ENCODE results near the gene SAMD4A.

Gene SAMD4A, protein sequence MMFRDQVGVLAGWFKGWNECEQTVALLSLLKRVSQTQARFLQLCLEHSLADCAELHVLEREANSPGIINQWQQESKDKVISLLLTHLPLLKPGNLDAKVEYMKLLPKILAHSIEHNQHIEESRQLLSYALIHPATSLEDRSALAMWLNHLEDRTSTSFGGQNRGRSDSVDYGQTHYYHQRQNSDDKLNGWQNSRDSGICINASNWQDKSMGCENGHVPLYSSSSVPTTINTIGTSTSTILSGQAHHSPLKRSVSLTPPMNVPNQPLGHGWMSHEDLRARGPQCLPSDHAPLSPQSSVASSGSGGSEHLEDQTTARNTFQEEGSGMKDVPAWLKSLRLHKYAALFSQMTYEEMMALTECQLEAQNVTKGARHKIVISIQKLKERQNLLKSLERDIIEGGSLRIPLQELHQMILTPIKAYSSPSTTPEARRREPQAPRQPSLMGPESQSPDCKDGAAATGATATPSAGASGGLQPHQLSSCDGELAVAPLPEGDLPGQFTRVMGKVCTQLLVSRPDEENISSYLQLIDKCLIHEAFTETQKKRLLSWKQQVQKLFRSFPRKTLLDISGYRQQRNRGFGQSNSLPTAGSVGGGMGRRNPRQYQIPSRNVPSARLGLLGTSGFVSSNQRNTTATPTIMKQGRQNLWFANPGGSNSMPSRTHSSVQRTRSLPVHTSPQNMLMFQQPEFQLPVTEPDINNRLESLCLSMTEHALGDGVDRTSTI

DNA sequence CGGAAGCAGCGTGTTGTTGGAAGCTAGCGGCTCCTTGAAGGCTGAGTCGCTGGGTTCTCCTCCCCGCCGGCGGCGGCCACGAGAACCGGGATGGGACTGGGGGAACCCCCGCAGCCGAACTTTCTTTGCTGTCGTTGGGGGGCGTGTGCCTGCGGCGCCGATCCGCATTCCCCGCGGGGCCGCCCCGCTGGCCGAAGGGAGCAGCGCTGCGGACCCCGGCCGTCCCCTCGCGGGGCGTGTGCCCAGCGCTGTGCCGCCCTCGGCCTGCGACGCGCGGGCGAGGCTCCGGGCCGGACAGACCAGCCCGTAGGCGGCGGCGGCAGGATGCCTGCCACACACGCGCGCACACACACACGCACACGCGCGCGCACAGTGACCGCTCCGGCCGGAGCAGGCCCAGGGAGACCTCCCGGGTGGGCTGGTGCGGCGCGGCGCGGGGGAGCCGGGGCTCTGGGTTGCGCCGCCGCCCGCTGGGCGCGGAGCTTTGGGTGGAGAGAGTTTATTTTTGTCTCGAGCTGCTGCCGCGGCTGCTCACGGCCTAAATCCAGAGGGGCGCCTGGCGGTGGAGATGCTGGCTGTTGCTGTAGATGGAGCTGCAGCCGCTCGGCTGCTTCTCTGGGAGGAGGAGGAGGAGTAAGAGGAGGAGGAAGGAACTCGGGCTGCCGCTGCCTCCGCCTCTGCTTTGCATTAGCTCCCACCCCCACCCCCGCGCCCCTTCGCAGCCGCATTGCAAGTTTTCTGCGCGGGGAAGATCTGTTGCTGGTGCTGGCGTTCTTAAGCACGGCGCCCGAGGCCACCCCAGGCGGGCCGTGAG is at the start of gene SAMD4A:
Gene SAMD4A, plus strand, starts transcription at position 719 of the 814 bp plus-strand sequence. CDS start 789 bp downstream, outside the sequence.
- peak; percentile 49 for DNase-seq

DNA sequence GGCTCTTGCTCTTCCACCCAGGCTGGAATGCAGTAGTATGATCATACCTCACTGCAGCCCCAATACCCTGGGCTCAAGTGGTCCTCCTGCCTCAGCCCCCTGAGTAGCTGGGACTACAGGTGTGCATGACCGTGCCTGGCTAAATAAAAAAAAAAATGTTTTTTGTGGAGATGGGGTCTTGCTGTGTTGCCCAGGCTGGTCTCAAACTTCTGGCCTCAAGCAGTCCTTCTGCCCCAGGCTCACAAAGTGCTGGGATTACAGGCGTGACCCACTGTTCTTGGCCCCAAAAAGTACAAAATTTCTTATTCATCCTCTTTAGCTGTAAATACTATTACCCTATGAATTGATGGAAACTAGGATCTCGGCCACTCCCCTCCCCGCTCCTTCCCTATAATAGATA is 42.5 kb upstream of the SAMD4A start:
- DNase-seq: no peak

DNA sequence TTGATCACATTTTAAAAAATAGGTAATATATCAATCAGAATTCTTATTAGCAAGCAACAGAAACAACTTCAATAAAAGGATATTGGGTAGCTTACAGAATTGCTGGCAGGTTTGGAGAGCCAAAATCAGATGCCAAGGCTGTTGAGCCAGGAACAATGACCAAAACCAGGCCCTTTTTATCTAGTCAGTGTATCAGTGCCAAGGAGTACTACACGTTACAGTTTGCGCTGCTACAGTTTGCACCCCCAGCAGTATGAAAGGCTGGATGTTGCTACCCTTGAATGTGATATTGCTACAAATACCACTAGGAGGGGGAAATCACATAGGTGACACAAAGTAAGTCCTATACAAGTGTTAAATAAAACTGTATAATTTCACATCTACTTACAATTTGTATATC is 38.0 kb upstream of the SAMD4A start:
- DNase-seq: no peak

DNA sequence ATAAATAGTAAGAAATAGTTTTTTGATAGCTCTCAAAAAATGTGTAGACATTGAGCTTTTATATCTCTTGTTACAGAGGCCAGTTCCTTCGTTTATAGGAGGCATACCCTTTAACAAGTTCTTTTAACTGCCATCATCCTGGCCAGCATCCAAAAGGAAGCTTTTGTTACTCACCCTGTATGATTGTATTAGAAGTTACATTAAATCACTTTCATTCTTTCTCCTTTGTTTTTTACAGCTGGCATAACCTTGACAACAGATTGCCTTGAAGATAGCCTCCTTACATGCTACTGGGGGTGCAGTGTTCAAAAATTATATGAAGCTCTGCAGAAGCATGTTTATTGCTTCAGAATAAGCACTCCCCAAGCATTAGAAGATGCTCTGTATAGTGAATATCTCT is 37.1 kb upstream of the SAMD4A start:
- no peak for DNase-seq

DNA sequence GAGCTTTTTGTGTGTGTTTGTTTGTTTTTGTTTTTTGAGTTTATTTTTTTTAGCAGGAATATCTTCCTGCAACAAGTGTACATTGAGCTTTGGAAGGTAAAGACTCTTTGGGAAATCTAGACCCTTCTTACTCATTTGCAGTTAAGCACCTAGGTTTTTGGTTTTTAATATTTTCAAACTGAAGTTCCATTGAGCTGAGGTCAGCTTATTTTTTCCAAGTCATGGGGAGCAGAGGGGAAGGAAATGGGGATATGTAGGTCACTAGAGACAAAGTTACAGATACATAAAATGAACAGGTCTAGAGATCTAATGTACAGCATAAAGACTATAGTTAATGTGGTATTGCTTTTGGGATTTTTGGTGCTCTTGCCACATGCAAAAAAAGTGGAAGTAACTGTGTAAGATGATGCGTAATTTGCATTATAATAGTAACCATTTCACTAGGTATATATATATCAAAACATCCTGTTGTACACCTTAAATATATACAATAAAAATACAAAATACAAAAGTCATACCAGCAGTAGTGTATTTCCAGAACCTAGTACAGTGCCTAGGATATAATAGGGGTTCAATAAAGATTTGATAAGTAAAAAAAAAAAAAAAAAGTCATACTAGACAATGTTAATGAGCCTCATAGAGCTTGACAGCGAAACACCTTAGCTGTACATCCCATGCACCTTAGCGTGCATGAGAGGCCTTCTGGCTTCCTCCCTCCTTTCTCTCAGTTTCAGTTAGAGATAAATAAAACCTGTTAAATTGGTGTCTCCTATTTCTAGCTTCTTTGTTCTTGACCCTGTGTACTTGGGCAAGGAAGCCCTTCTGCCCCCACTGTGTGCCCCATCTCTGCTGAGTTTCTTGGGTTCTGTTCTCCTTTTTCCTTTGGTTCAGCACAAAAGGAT is 34.6 kb upstream of the SAMD4A start:
- no peak for DNase-seq

DNA sequence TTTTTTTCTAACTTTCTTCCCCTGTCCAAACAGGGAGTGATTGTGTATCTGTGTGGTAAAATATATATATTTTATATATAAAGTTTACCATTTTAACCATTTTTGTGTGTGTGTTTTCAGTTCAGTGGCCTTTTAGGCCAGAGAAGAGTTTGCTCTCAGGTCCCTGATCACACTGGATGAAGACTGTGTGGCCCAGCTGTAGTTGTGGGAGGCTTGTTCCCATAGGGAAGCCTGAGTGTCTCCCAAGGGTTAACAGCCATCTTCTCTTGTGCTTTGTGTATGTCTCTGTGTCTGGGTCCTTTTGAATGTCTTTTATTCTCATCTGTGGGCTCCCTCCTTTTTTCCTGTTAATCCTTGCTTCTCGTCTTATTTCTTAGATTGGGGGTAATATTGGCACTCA is 33.8 kb upstream of the SAMD4A start:
- no peak for DNase-seq

DNA sequence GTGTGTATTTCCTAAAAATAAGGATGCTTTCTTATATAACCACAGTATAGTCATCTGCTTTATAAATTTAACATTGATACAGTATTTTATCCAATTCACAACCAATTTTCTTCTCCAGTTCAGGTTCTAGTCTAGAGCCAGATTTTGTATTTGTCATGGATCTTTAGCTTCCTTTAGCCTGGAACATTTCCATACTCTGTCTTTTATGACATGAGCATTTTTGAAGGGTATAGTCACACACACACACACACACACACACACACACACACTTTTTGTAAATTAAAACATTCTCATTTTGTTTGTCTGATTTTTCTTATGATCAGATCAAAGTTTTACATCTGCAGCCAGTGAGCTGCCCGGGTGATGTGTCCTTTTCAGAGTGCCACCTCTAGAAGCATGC is 31.8 kb upstream of the SAMD4A start:
- no peak for DNase-seq

DNA sequence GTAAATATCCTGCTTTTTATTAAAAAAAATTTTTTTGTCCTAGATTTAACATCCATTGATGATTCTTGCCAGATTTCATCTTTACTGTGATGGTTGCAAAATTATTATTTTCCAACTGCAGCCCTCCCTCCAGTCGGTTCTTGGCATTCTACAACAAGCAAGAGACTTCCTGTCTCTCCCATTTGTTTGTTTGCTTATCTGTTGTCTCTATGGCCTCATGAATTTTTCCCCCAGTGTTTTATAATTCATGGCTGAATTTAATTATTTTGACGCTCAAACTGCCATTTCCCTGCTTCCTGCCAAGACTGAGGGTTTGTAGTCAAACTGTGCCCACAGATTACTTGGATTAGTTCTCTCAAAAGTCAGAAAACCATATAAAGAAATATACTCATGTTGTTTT is 31.3 kb upstream of the SAMD4A start:
- no peak for DNase-seq

DNA sequence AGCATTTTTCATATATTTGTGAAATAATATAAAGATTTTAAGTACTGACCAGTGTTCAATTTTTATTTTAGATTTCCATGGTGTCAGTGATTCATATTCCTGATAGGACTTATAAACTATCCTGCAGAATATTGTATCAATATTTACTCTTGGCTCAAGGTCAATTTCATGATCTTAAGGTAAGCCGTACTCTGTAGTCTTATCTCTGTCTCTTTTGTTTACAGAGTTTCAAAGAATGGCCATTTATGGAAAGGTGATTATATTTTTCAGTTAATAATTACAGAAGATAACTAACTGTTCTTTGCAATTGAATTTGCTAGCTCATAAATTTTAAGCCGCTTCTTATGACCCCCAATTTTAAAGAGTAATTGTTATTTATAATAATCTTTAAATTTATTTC is 29.3 kb upstream of the SAMD4A start:
- DNase-seq: no peak

DNA sequence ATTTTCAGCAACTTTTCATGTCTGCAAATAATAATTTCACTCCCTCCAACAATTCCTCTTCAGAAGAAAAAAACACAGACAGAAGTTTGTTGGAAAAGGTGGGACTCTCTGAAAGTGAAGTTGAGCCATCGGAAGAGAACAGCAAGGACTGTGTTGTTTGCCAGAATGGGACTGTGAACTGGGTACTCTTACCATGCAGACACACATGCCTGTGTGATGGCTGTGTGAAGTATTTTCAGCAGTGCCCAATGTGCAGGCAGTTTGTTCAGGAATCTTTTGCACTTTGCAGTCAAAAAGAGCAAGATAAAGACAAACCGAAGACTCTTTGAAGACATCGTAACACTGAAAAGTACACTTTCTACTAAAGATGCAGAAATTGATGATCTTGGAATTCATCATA is 28.9 kb upstream of the SAMD4A start:
- no peak for DNase-seq

DNA sequence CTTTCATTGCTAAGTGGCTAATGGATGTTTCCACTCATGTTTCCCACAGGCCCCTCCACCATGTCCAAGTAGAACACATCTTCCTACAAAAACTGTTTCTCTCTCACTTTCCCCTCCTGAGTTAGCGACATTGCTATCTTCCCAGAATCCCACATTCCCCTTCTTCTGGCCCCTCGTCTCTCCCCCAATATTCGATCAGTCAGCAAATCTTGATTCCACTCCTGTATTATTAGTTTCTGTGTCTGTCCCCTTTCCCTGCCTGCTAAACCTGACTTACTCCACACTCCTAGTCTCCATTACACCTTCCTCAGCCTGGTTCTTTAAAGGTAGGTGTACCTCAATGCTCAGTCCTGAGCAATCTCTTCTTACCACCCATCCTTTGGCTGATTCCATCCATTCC is 19.3 kb upstream of the SAMD4A start:
- DNase-seq: no peak

DNA sequence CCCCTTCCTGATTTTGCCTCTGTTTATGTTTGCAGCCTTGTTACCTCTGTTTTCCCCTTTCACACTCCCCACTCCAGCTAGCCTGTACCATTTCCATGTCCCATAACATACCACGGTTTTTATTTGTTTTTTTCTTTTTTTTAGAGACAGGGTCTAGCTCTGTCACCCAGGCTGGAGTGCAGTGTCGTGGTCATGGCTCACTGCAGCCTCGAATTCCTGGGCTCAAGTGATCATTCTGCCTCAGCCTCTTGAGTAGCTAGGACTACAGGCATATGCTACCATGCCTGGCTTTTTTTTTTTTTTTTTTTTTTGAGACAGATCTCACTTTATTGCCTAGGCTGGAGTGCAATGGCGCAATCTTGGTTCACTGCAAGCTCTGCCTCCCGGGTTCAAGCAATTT is 18.4 kb upstream of the SAMD4A start:
- no peak for DNase-seq

DNA sequence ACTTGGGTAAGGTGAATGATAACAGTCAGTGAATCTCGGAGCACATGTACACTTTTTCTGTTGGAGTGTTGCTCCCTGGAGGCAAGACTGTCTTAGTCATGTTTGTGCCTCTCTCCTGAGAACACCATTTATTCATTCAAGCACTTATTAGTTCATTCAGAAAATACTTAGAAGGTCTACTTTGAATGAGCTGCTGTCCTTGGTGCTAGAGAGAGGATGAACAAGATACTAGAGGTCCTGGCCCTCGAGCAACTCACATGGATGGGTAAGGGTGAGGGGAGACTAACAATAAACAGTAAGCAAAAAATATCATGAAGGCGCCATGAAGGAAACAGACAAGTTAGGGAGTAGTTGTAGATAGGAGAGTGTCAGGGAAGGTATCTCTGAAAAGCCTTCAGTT is 17.1 kb upstream of the SAMD4A start:
- DNase-seq: no peak

DNA sequence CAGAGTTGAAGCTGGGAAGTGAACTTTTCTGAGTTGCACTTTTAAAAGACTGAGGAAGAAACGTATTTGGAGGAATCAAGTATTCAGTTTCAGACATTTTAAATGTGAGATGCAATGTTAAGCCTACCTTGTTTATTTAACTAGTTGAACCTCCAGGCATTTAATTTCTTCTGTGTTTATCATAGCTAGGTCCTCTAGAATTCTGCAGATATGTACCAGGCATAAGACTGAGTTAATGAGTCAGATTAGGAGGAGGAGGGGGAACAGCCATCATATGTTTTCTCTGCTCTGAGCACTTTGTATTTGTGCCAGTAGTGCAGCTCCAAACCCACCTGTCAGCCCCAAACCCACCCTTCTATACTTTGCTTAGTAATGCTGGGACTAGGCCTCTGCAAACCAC is 16.4 kb upstream of the SAMD4A start:
- no peak for DNase-seq

DNA sequence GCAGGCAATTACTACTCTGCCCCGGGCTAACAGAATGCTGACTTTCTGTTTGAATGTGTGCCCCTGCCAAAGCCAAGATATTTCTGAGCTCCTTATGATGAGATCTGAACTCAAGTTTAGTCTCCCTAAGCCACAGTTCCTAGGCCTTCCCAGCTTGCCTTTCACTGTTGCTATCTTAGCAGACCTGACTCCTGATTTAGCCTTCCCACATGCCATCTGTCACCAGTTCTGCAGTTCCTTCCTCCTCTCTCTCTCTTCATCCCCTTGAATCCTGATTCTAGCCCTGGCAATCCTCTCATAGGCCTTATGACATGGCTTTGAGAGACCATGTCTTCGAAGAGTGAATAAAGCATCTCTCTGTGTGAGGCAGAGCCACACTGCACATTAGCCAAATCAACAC is 12.5 kb upstream of the SAMD4A start:
- no peak for DNase-seq

DNA sequence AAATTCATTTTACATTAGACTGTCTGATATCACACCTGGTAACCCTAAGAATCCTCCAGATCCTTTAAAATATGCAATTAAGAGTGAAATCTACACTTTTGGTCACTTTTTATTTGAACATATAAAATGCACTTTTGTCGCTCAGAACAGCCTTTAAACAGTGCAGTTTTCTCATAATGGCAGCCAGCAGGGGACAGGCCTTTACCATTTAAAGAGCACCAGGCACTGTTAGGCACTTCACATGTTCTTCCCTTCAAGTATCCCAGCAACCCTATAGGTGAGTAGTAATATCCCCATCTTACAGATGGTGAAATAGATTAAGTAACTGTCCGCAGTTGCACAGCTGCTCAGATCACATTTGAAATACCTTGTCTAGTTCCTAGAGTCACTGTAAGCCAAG is 11.3 kb upstream of the SAMD4A start:
- DNase-seq: no peak

DNA sequence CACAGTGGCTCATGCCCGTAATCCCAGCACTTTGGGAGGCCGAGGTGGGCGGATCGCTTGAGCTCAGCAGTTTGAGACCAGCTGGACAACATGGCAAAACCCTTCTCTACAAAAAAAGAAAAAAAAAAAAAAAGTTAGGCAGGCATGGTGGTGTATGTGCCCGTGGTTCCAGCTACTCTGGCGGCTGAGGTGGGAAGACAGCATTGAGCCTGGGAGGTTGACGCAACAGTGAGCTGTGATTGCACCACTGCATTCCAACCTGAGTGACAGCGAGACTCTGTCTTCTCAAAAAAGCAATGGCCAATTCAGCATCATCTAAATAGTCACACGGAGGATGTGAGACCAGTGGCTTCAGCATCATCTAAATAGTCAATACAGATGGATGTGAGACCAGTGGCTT is 10.4 kb upstream of the SAMD4A start:
- no peak for DNase-seq

DNA sequence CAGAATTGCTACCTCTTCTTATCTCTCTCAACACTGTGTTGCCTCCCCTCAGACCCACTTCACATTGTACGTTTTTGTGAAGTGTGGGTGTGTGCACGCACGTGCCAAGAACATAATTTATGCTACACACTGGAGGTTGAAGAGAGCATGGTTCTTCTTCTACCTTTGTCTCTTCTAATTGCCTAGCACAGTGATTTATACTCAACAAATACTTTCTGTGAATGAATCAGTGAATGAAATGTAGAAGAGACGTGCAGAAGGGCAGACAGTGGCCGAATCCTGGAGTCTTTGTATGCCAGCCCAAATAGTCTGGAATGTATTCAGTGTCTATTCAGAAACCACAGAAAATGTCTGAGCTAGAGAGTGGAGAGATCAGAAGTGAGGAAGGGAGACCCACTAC is 4.6 kb upstream of the SAMD4A start:
- DNase-seq: no peak

DNA sequence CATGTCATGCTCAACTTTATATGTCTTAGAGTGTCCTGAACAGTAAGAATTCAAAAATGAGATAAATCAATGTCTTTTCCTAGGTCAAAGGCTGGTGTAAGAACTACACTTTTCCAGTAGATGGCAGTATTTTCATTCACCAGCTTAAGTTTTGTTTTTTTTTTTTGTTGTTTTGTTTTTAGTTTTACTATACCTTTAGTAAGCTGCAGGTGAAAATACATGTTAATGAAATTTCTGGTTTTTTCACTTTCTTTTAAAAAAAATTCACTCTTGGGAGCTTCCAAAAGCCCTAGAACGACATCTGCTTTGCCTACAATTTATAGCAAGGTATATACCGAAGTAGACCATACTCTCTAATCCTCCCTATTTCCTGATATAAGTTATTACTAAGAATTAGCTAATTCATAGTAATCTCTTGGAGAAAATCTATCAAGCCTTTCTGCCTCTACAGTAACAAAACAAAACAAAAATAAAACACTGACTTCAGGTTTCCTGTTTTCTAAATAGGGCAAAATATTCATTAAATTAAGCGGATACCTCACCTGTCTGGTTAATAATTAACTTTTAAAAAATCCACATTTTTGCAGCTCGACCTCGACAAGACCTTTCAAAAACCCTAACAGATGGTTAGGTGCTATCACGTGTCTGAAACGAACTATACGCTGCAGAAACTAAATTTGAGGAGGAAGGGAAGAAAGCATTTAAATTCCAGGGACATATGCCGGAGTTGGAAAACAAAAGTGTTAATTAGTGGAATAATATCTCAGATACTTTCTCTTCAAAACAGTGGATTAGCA is 2.7 kb upstream of the SAMD4A start:
- no peak for DNase-seq

DNA sequence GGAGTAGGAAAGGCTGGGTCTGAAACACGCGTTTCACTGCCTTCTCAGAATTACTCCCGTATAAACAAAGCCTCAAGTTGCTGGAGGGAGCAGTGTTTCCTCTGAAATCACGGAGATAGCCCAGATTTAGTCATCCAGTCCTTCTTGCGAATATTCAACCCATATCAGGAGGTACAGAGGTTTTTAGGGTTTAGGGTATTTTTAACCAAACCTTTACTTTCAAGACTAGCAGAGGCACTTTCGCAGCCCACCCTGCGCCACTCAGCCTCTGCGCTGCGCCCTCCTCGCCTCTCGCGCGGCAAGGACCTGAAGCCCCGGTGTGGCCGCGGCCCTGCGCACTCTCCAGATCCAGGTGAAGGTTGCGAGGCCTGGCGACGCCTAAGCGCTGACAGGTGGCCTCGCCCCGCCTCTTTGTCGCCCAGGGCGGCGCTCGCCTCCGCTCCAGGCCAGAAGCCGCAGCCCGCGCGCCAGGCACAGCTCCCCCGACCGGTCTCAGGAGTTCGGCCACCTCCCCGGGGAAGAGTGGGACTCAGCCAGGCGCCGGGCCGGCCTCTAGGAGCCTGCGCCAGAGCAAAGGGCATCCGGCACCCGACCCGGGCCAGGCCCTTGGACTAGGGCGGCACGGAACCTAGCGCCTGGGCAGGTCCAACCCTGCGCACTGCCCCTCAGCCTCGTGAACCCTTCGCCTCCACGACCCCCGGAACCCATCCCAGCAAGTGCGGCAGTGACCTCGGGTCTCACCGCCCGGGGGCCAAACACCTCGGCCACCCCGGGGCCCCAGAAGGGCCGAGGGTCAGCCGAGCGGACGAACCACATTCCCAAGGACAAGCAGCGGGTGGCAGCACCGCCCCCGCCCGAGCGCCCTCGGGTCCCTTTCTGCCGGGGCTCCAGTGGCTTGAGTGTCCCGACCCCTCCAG is 1.8 kb upstream of the SAMD4A start:
- no peak for DNase-seq

Measured in amniotic stem cell (primary cell).